ENCODE measurements around the gene SNRPF.

The SNRPF gene

GRCh38 chr12:95882873-95883272, 24.1 kb downstream of the SNRPF start:
- TF ChIP-seq MYC (IDR thresholded peaks at IDR 0.05; ENCODE audit: low read depth, low read length) (no peak), CTCF (IDR thresholded peaks at IDR 0.05; ENCODE audit: low read depth, low read length) (no peak), POLR2A (IDR thresholded peaks at IDR 0.05; ENCODE audit: extremely low read depth, insufficient read length) (no peak), MAX (IDR thresholded peaks at IDR 0.05; ENCODE audit: low read depth, low read length) (no peak)
- no peak overlapping the region for H3K4me3 ChIP-seq (ENCODE audit: low read depth, low read length)
- no peak for DNase-seq (ENCODE audit: low read depth)

GRCh38 chr12:95884998-95885397, 26.2 kb downstream of the SNRPF start:
- no peak for TF ChIP-seq MYC (IDR thresholded peaks at IDR 0.05; ENCODE audit: low read depth, low read length)
- no peak for TF ChIP-seq POLR2A (IDR thresholded peaks at IDR 0.05; ENCODE audit: extremely low read depth, insufficient read length)
- TF ChIP-seq CTCF (IDR thresholded peaks at IDR 0.05; ENCODE audit: low read depth, low read length): no peak
- TF ChIP-seq MAX (IDR thresholded peaks at IDR 0.05; ENCODE audit: low read depth, low read length): no peak
- DNase-seq (ENCODE audit: low read depth): no peak
- H3K4me3 ChIP-seq (ENCODE audit: low read depth, low read length): no peak overlapping the region

GRCh38 chr12:95887311-95887710, 28.6 kb downstream of the SNRPF start:
- TF ChIP-seq MAX (IDR thresholded peaks at IDR 0.05; ENCODE audit: low read depth, low read length): no peak
- no peak for TF ChIP-seq POLR2A (IDR thresholded peaks at IDR 0.05; ENCODE audit: extremely low read depth, insufficient read length)
- TF ChIP-seq CTCF (IDR thresholded peaks at IDR 0.05; ENCODE audit: low read depth, low read length): no peak
- TF ChIP-seq MYC (IDR thresholded peaks at IDR 0.05; ENCODE audit: low read depth, low read length): no peak
- no peak overlapping the region for H3K4me3 ChIP-seq (ENCODE audit: low read depth, low read length)
- no peak for DNase-seq (ENCODE audit: low read depth)

- H3K4me3 ChIP-seq (ENCODE audit: low read depth, low read length): no peak overlapping the region
- TF ChIP-seq MYC (IDR thresholded peaks at IDR 0.05; ENCODE audit: low read depth, low read length) (no peak), MAX (IDR thresholded peaks at IDR 0.05; ENCODE audit: low read depth, low read length) (no peak), CTCF (IDR thresholded peaks at IDR 0.05; ENCODE audit: low read depth, low read length) (no peak), POLR2A (IDR thresholded peaks at IDR 0.05; ENCODE audit: extremely low read depth, insufficient read length) (no peak)
- no peak for DNase-seq (ENCODE audit: low read depth)
Observed at GRCh38 chr12:95890958-95891357, 32.2 kb downstream of the SNRPF start.

GRCh38 chr12:95896846-95897245, 38.1 kb downstream of the SNRPF start:
- no peak for DNase-seq (ENCODE audit: low read depth)
- TF ChIP-seq MYC (IDR thresholded peaks at IDR 0.05; ENCODE audit: low read depth, low read length): no peak
- no peak for TF ChIP-seq MAX (IDR thresholded peaks at IDR 0.05; ENCODE audit: low read depth, low read length)
- TF ChIP-seq POLR2A (IDR thresholded peaks at IDR 0.05; ENCODE audit: extremely low read depth, insufficient read length): no peak
- no peak for TF ChIP-seq CTCF (IDR thresholded peaks at IDR 0.05; ENCODE audit: low read depth, low read length)

GRCh38 chr12:95898081-95898480, 39.3 kb downstream of the SNRPF start:
- TF ChIP-seq MAX (IDR thresholded peaks at IDR 0.05; ENCODE audit: low read depth, low read length): no peak
- TF ChIP-seq CTCF (IDR thresholded peaks at IDR 0.05; ENCODE audit: low read depth, low read length): no peak
- no peak for TF ChIP-seq POLR2A (IDR thresholded peaks at IDR 0.05; ENCODE audit: extremely low read depth, insufficient read length)
- no peak for TF ChIP-seq MYC (IDR thresholded peaks at IDR 0.05; ENCODE audit: low read depth, low read length)
- no peak overlapping the region for H3K4me3 ChIP-seq (ENCODE audit: low read depth, low read length)

More at GRCh38 chr12:95896846-95897245, 38.1 kb downstream of the SNRPF start:
- no peak overlapping the region for H3K4me3 ChIP-seq (ENCODE audit: low read depth, low read length)

More at GRCh38 chr12:95898081-95898480, 39.3 kb downstream of the SNRPF start:
- no peak for DNase-seq (ENCODE audit: low read depth)
